HCT116 (cell line): ENCODE measurements around the gene PPP1R27. TPM values are rescaled to one million over a fixed set of nuclear protein-coding genes. Genes with fewer than 3 reads are reported as not detected.

ENCODE experiments used
- ATAC-seq: fragments of 200-7000 bp; cut with Tn5 transposase; 2 replicates; pipeline ENCODE4 v1.9.1; 2020; ENCODE audit warnings: mild to moderate bottlenecking, moderate library complexity
- BruUV-seq: library from RNA; stranded (reverse); fragments of 400-500 nt; replicated peaks from 2 replicates; lab custom pipeline; 2021; lab: Mats Ljungman, UMichigan
- CTCF ChIA-PET: fragments of 300-600 bp; sonication (Branson Sonifier 250); formaldehyde crosslinking; loops from one replicate; lab custom pipeline; 2021; ENCODE audit warnings: antibody characterized with exemption; lab: Charles Lee
- POLR2A ChIA-PET: fragments of 300-600, 350-600 bp; sonication (Branson Sonifier 250); formaldehyde crosslinking; loops from one replicate; lab custom pipeline; 2021; ENCODE audit warnings: antibody characterized with exemption; lab: Charles Lee
- RAD21 ChIA-PET, 2 experiments: fragments of 300-600 bp; sonication (Branson Sonifier 250); formaldehyde crosslinking; loops; one replicate each; lab custom pipeline; 2023; ENCODE audit warnings: low total read pairs in 2 of 2; ENCODE audit not compliant: uncharacterized antibody in 2 of 2, unreplicated experiment in 2 of 2, low non-redundant PET in 1 of 2; lab: Charles Lee
- DNase-seq: peaks from one replicate; pipeline ENCODE4 v3.0.0-alpha.2; 2010; ENCODE audit warnings: low read depth, low spot score
- H2AFZ ChIP-seq: fragments of 200-600 bp; shearing (Covaris generic), sonication (generic); 2 replicates; pipeline ENCODE4 v1.6.1; 2017; ENCODE audit warnings: low read depth, mixed run types, mixed read lengths, antibody characterized with exemption, low read length; ENCODE audit not compliant: poor library complexity, severe bottlenecking
- H3K27ac ChIP-seq: 2 replicates; pipeline ENCODE4 v1.5.1; 2012; ENCODE audit warnings: low read depth, low read length
- H3K27me3 ChIP-seq: fragments of 200-600 bp; sonication (generic); 2 replicates; pipeline ENCODE4 v1.6.1; 2016; ENCODE audit warnings: mixed run types, low read length, mixed read lengths; ENCODE audit not compliant: insufficient read depth
- H3K36me3 ChIP-seq, 2 experiments: fragments of 200-500 bp in 1 of 2; fragments of 200-600 bp in 1 of 2; sonication (Bioruptor generic) in 1 of 2; sonication (generic) in 1 of 2; 2 replicates each; pipeline versions ENCODE4 v1.5.1 to v1.6.1; 2014 to 2016; ENCODE audit warnings: low read length in 2 of 2, inconsistent platforms in 1 of 2, mixed read lengths in 1 of 2, mixed run types in 1 of 2; ENCODE audit not compliant: insufficient read depth in 2 of 2, control insufficient read depth in 1 of 2
- H3K4me1 ChIP-seq, 2 experiments: fragments of 200-600 bp in 1 of 2; sonication (generic) in 1 of 2; 2 replicates each; pipeline versions ENCODE4 v1.5.1 to v1.6.1; 2012 to 2017; ENCODE audit warnings: low read length in 2 of 2, inconsistent platforms in 1 of 2, mild to moderate bottlenecking in 1 of 2, mixed read lengths in 1 of 2, mixed run types in 1 of 2, moderate library complexity in 1 of 2; ENCODE audit not compliant: insufficient read depth in 2 of 2, control insufficient read depth in 1 of 2
- H3K4me2 ChIP-seq: fragments of 200-600 bp; sonication (generic); 2 replicates; pipeline ENCODE4 v1.6.1; 2017; ENCODE audit warnings: mixed run types, low read length, mixed read lengths
- H3K4me3 ChIP-seq, 2 experiments: fragments of 200-600 bp in 1 of 2; sonication (generic) in 1 of 2; replicated peaks in 1 of 2; 2 replicates each; pipeline ENCODE4 v1.5.1; 2011 to 2016; ENCODE audit warnings: low read length in 2 of 2, control low read depth in 1 of 2, low read depth in 1 of 2, mild to moderate bottlenecking in 1 of 2, mixed read lengths in 1 of 2, mixed run types in 1 of 2
- H3K79me2 ChIP-seq: fragments of 200-600 bp; sonication (generic); 2 replicates; pipeline ENCODE4 v1.6.1; 2017; ENCODE audit warnings: mild to moderate bottlenecking, mixed run types, low read length, moderate library complexity, mixed read lengths; ENCODE audit not compliant: insufficient read depth
- H3K9ac ChIP-seq: fragments of 200-600 bp; sonication (generic); 2 replicates; pipeline ENCODE4 v1.6.1; 2016; ENCODE audit warnings: low read length, mixed read lengths
- H3K9me2 ChIP-seq: fragments of 200-600 bp; sonication (generic), shearing (Covaris generic); 2 replicates; pipeline ENCODE4 v1.6.1; 2017; ENCODE audit warnings: mixed run types, mild to moderate bottlenecking, moderate library complexity; ENCODE audit not compliant: insufficient read depth
- H3K9me3 ChIP-seq, 2 experiments: fragments of 200-500 bp in 1 of 2; fragments of 200-600 bp in 1 of 2; sonication (Bioruptor generic) in 1 of 2; sonication (generic) in 1 of 2; 2 replicates each; pipeline ENCODE4 v1.6.1; 2014 to 2017; ENCODE audit warnings: low read length in 2 of 2, mixed read lengths in 2 of 2, inconsistent platforms in 1 of 2, low read depth in 1 of 2, mild to moderate bottlenecking in 1 of 2, mixed run types in 1 of 2, moderate library complexity in 1 of 2; ENCODE audit not compliant: control insufficient read depth in 1 of 2, insufficient read depth in 1 of 2
- H4K20me1 ChIP-seq: fragments of 200-600 bp; sonication (generic), shearing (Covaris generic); 2 replicates; pipeline ENCODE4 v1.6.1; 2017; ENCODE audit warnings: mixed run types, mild to moderate bottlenecking, moderate library complexity; ENCODE audit not compliant: insufficient read depth
- CTCF ChIP-seq, 3 experiments: fragments of 200-600 bp in 1 of 3; sonication (generic) in 1 of 3; IDR thresholded peaks in 2 of 3; conservative IDR thresholded peaks in 1 of 3; 2 replicates each; pipeline ENCODE4 v1.5.1; 2012 to 2017; ENCODE audit warnings: low read depth in 2 of 3, low read length in 2 of 3, antibody characterized with exemption in 1 of 3, borderline replicate concordance in 1 of 3, control low read depth in 1 of 3, mild to moderate bottlenecking in 1 of 3, mixed read lengths in 1 of 3, mixed run types in 1 of 3, moderate library complexity in 1 of 3; ENCODE audit not compliant: insufficient read depth in 1 of 3
- ELF1 ChIP-seq: IDR thresholded peaks from 2 replicates; pipeline ENCODE4 v1.6.1; 2012; ENCODE audit warnings: low read depth, borderline replicate concordance
- EZH2 ChIP-seq: fragments of 200-600 bp; sonication (generic); IDR thresholded peaks from 2 replicates; pipeline ENCODE4 v1.6.1; 2017; ENCODE audit warnings: antibody characterized with exemption, mixed run types
- FOSL1 ChIP-seq: IDR thresholded peaks from 2 replicates; pipeline ENCODE4 v1.6.1; 2012; ENCODE audit warnings: low read depth
- POLR2A ChIP-seq: IDR thresholded peaks from 2 replicates; pipeline ENCODE4 v1.7.0; 2011; ENCODE audit warnings: borderline replicate concordance; ENCODE audit not compliant: insufficient read depth, insufficient read length; ENCODE audit errors: extremely low read depth
- POLR2AphosphoS5 ChIP-seq: IDR thresholded peaks from 2 replicates; pipeline ENCODE4 v1.6.1; 2011; ENCODE audit warnings: mild to moderate bottlenecking, low read depth, low read length, moderate library complexity
- REST ChIP-seq: IDR thresholded peaks from 2 replicates; pipeline ENCODE4 v1.6.1; 2012; ENCODE audit warnings: low read depth
- SIN3A ChIP-seq: IDR thresholded peaks from 2 replicates; pipeline ENCODE4 v1.6.1; 2012; ENCODE audit warnings: low read depth
- YY1 ChIP-seq: IDR thresholded peaks from 2 replicates; pipeline ENCODE4 v1.6.1; 2011; ENCODE audit warnings: low read length, low read depth, moderate library complexity, mild to moderate bottlenecking; ENCODE audit not compliant: insufficient replicate concordance; ENCODE audit errors: extremely low read depth
- ZFX ChIP-seq: fragments of 450-650 bp; IDR thresholded peaks from 2 replicates; pipeline ENCODE4 v1.6.1; 2017
- intact Hi-C: fragments of 100-400 bp; cut with micrococcal nuclease; formaldehyde crosslinking; loops from 2 replicates; pipeline ENCODE4 v1.10.0; 2022
- total RNA-seq: library from RNA; stranded (reverse); gene quantifications from one replicate; pipeline ENCODE4 v1.2.1, GENCODE V29; 2021; ENCODE audit not compliant: unreplicated experiment

PPP1R27 gene
- total RNA-seq, 1 experiment from 2014 or later = not detected

GRCh38 chr17:81854974-81855774, 20.3 kb upstream of the PPP1R27 start:
- Histone ChIP-seq H3K9ac (no peak overlapping the region), H2AFZ (no peak overlapping the region), H3K4me2 (no peak overlapping the region), H3K36me3 (peaks cover 70 to 76% of the 10 kb centered on the region in 2 experiments), H3K27ac (no peak overlapping the region; the same call in 1 of the 2 replicates), H3K9me3 (no peaks in the 10 kb centered on the region), H4K20me1 (peaks cover 6% of the 10 kb centered on the region; the same call in 1 of the 2 replicates), H3K27me3 (no peaks in the 10 kb centered on the region), H3K79me2 (peaks cover 99% of the 10 kb centered on the region), H3K4me3 (no peak overlapping the region), H3K4me1 (peaks cover 8 to 21% of the 10 kb centered on the region in 2 experiments), H3K9me2 (no peaks in the 10 kb centered on the region)
- ChIA-PET RAD21 (interaction anchor here in 1 of 2 experiments (0.6 to 0.8 kb wide), 3 partner anchors 13 to 132 kb away, joined by 3 read pairs; no protein-coding TSS in a partner anchor), POLR2A (interaction anchor here (0.6 to 1.3 kb wide), 4 partner anchors 8 to 123 kb away, joined by 3 to 5 read pairs (median 3); partner anchors contain the start of gene MCRIP1), CTCF (interaction anchor here (1.2 to 1.5 kb wide), 3 partner anchors 33 to 180 kb away, joined by 3 to 5 read pairs (median 3); no protein-coding TSS in a partner anchor)
- TF ChIP-seq CTCF (IDR thresholded peaks at IDR 0.05 in 2 of 3, conservative IDR thresholded peaks at IDR 0.05 in 1 of 3; ENCODE audit: borderline replicate concordance in 1 of 3, insufficient read depth in 1 of 3, low read depth in 2 of 3, low read length in 2 of 3) (peak in 2 of 3 experiments; percentile 31 to 44; a peak in 4 of 6 replicates), FOSL1 (no peak), POLR2AphosphoS5 (peak; percentile 43; the same call in 1 of the 2 replicates)
- ATAC-seq (peak; percentile 61), DNase-seq (no peak)
- no TSS peak for BruUV-seq
- intact Hi-C loops = no loop called here

GRCh38 chr17:81852237-81852636, 17.4 kb upstream of the PPP1R27 start:
- no TSS peak for BruUV-seq
- RAD21 ChIA-PET = no interaction called here
- H3K4me2 ChIP-seq = no peak overlapping the region
- intact Hi-C loops = no loop called here
- no peaks in the 10 kb centered on the region; a peak in 1 of 4 replicates for H3K4me1 ChIP-seq
- H3K27ac ChIP-seq = no peak overlapping the region
- H3K79me2 ChIP-seq = peaks cover 70% of the 10 kb centered on the region
- no peaks in the 10 kb centered on the region for H3K9me3 ChIP-seq
- H3K36me3 ChIP-seq = peaks cover 63 to 68% of the 10 kb centered on the region in 2 experiments
- ATAC-seq (no peak), DNase-seq (no peak)
- POLR2A ChIA-PET = interaction anchor here (1.2 to 1.6 kb wide), 2 partner anchors 9 to 11 kb away, joined by 3 read pairs; no protein-coding TSS in a partner anchor
- H3K9ac ChIP-seq = no peak overlapping the region
- no peaks in the 10 kb centered on the region for H3K9me2 ChIP-seq
- H3K27me3 ChIP-seq = no peaks in the 10 kb centered on the region
- no peak overlapping the region for H3K4me3 ChIP-seq
- CTCF ChIA-PET = interaction anchor here (0.7 kb wide), 1 partner anchor 30 kb away, joined by 3 read pairs; no protein-coding TSS in a partner anchor
- peaks cover 1% of the 10 kb centered on the region; the same call in 1 of the 2 replicates for H4K20me1 ChIP-seq
- no peak overlapping the region for H2AFZ ChIP-seq
- TF ChIP-seq EZH2 (no peak), POLR2A (no peak), SIN3A (no peak), ELF1 (no peak), REST (no peak), ZFX (no peak), YY1 (no peak)
